Cardiac fibroblast (primary cell): ENCODE data around the gene HIC1.

Experiments
- DNase-seq, 2 donors: peaks; one replicate each; pipeline versions ENCODE4 v3.0.0 to v3.0.0-alpha.2; 2010; ENCODE audit warnings: low read depth in 2 of 2
- H3K4me3 ChIP-seq, 2 donors: replicated peaks in 1 of 2; 1 replicate in 1 of 2; 2 replicates in 1 of 2; pipeline ENCODE4 v1.5.1; 2011; ENCODE audit warnings: low read depth in 2 of 2, low read length in 2 of 2, mild to moderate bottlenecking in 2 of 2, moderate library complexity in 1 of 2
- TF ChIP-seq, protein P1 (sequence below): IDR thresholded peaks from one replicate; pipeline ENCODE4 v1.5.1; 2011; ENCODE audit warnings: low read depth, mild to moderate bottlenecking, low read length, inconsistent platforms

Gene HIC1

DNA sequence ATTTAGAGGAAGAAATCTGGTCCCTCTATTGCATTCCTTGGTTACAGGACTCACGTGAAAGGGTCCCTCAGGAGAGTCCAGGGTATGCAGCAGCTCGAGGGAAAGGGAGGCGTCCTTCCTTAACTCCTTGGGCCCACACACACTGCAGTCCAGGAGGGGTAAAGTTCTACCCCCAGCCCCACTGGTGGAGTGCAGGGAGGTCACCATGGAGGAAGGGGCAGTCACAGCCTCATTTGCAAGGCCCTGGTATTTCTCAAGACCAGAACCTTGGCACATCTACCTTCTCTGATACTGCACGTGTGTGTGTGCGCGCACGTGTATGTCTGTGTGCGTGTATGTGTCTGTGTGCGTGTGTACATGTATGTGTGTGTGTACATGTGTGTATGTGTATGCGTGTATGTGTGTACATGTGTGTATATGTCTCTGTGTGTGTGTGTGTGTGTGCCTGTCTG is 11.1 kb downstream of the HIC1 start:
- TF ChIP-seq, protein P1, sequence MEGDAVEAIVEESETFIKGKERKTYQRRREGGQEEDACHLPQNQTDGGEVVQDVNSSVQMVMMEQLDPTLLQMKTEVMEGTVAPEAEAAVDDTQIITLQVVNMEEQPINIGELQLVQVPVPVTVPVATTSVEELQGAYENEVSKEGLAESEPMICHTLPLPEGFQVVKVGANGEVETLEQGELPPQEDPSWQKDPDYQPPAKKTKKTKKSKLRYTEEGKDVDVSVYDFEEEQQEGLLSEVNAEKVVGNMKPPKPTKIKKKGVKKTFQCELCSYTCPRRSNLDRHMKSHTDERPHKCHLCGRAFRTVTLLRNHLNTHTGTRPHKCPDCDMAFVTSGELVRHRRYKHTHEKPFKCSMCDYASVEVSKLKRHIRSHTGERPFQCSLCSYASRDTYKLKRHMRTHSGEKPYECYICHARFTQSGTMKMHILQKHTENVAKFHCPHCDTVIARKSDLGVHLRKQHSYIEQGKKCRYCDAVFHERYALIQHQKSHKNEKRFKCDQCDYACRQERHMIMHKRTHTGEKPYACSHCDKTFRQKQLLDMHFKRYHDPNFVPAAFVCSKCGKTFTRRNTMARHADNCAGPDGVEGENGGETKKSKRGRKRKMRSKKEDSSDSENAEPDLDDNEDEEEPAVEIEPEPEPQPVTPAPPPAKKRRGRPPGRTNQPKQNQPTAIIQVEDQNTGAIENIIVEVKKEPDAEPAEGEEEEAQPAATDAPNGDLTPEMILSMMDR, result no peak
- no peak for DNase-seq
- H3K4me3 ChIP-seq, result no peak overlapping the region

DNA sequence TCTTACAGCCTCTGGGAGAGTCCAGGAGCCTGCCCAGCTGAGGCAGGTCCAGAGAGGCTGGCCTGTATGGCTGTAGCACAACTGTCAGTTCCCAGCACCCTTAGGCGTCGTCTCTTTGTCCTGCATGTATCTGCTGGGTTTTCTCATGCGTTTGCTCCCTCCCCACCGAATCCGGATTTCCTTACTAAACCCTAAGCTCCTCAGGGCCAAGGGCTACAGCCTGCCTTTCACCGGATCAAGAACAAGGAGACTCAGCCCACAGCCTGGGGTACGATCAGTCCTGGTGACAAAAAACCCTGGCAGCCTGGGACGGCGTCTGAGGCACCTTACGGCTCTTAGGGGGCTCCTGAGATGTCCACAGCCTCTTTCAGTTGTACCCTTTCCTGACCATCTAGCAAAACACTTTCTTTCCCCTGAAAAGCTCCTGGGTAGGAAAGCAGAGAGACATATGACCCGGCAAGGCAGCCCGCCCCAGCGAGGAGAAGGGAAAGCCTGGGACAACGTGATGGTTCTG is 12.2 kb downstream of the HIC1 start:
- DNase-seq, result peak; percentile 22 to 48
- TF ChIP-seq, protein P1, result no peak
- no peak overlapping the region for H3K4me3 ChIP-seq

DNA sequence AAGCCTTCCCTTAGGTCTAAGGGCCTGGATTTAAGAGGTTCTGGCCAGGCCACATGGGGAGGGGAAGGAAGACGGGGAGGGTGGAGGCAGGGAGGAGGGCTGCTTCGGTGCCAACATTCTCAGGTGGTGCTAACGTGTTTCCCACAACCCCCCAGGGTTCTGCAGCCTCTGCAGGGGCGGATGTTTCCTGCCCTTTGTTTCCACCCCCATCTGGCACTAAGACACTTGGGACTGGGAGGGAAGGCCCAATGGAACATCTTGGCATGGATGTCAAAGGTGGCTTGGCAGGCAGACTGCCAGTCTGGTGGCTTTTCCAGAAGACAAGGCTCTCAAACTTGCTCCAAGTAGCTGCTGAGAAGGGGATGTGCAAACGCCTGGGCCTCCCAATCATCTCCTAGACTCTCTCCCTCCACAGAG is 12.7 kb downstream of the HIC1 start:
- TF ChIP-seq, protein P1, result no peak
- H3K4me3 ChIP-seq, result no peak overlapping the region
- peak; percentile 82 to 86 for DNase-seq

DNA sequence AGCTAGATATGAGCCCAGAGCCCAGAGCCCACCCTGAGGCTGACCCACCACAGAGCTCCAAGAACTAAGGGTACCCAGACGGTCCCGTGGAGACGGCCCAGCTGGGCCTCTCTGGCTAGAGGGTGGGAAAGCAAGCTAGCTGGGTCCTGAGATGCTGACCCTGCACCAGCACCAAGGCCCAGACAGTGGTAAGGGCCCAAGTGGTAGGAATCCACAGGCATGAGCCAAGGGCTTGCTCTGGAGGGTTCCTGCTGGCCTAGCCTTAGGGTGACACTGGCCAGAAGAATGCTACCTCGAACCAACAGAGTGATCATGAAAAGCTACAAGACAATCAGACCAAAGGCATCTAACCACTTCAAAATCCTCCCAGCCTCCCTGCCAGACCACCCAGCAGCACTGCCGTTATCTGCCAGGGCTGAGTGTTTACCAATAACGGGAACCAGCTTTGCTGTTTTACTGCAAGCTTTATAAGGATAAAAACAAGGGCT is 13.2 kb downstream of the HIC1 start:
- TF ChIP-seq, protein P1, result peak; percentile 23
- H3K4me3 ChIP-seq, result no peak overlapping the region
- DNase-seq, result peak; percentile 73 to 86

DNA sequence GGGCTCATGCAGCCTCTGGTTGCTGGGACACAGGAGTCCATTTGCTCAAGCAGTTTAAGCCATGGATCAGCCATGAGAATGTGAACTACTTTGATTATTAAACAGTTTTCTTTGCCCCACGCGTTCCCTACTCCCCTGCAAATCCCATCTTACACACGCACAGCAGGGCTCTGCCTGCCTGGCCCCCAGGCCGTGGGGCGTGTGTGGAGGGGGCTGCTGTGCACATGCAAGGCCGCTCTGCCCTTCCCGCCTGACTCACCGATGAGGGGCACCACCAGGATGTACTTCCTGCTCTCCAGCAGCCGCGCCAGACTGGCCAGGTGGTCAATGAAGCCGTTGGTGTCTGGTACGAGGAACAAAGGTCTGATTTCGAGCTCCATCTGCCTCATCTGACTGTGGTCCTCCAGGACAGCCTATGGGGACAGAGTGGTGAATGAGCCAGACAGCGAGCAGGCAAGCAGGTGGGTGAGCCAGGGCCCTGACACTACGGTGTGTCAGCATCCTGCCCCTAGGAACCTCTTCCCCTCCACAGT is 13.7 kb downstream of the HIC1 start:
- DNase-seq, result peak; percentile 29 to 81
- TF ChIP-seq, protein P1, result no peak
- no peak overlapping the region for H3K4me3 ChIP-seq

- H3K4me3 ChIP-seq, result no peak overlapping the region
- TF ChIP-seq, protein P1, result no peak
- DNase-seq, result no peak
Observed at GRCh38 chr17:2070241-2071023, 15.5 kb downstream of the HIC1 start.
